IMR-90 (cell line): ENCODE measurements around the gene DBF4B. TPM values are rescaled to one million over a fixed set of nuclear protein-coding genes. Genes with fewer than 3 reads are reported as not detected.

Experiments used
- ATAC-seq: fragments of 200-7000 bp; cut with Tn5 transposase; 2 replicates; pipeline ENCODE4 v1.9.1; 2020; ENCODE audit warnings: low read depth, mild to moderate bottlenecking, moderate library complexity
- BruUV-seq: library from RNA; stranded (reverse); fragments of 400-500 nt; replicated peaks from 2 replicates; lab custom pipeline; 2021; lab: Mats Ljungman, UMichigan
- CTCF ChIA-PET: fragments of 300-600 bp; formaldehyde crosslinking; extraction: SDS; loops from one replicate; lab custom pipeline; 2021; ENCODE audit warnings: antibody characterized with exemption; lab: Yijun Ruan, JAX
- POLR2A ChIA-PET: fragments of 300-600 bp; sonication (Branson Sonifier 250); formaldehyde crosslinking; loops from one replicate; lab custom pipeline; 2022; ENCODE audit warnings: antibody characterized with exemption; ENCODE audit not compliant: unreplicated experiment; lab: Charles Lee
- DNase-seq: peaks from one replicate; pipeline ENCODE4 v3.0.0; 2013
- H2AFZ ChIP-seq: replicated peaks from 2 replicates; pipeline ENCODE3; 2013; ENCODE audit warnings: low read length, mild to moderate bottlenecking; ENCODE audit not compliant: poor library complexity
- H2AK5ac ChIP-seq: 2 replicates; pipeline ENCODE4 v1.6.1; 2013; ENCODE audit warnings: low read depth, low read length, inconsistent platforms
- H2AK9ac ChIP-seq: replicated peaks from 2 replicates; pipeline ENCODE3; 2013; ENCODE audit warnings: mild to moderate bottlenecking, low read depth, low read length, moderate library complexity; ENCODE audit not compliant: poor library complexity
- H2BK120ac ChIP-seq: 2 replicates; pipeline ENCODE4 v1.6.1; 2013; ENCODE audit warnings: low read depth, low read length, inconsistent platforms
- H2BK15ac ChIP-seq: 3 replicates; pipeline ENCODE4 v1.6.1; 2013; ENCODE audit warnings: low read depth, low read length, inconsistent platforms
- H2BK20ac ChIP-seq: 2 replicates; pipeline ENCODE4 v1.6.1; 2013; ENCODE audit warnings: low read depth, mild to moderate bottlenecking, inconsistent platforms, low read length, moderate library complexity
- H2BK5ac ChIP-seq: 2 replicates; pipeline ENCODE4 v1.6.1; 2013; ENCODE audit warnings: mild to moderate bottlenecking, low read depth, low read length, inconsistent platforms; ENCODE audit not compliant: poor library complexity, severe bottlenecking
- H3K14ac ChIP-seq: replicated peaks from 2 replicates; pipeline ENCODE4 v1.6.1; 2013; ENCODE audit warnings: low read depth, low read length, inconsistent platforms
- H3K18ac ChIP-seq: 2 replicates; pipeline ENCODE4 v1.6.1; 2013; ENCODE audit warnings: low read depth, low read length, control low read depth
- H3K23ac ChIP-seq: 2 replicates; pipeline ENCODE4 v1.6.1; 2013; ENCODE audit warnings: low read depth, low read length, inconsistent platforms
- H3K27ac ChIP-seq: 2 replicates; pipeline ENCODE4 v1.5.1; 2013; ENCODE audit warnings: mild to moderate bottlenecking, control low read depth, low read length; ENCODE audit not compliant: insufficient read depth
- H3K27me3 ChIP-seq: 2 replicates; pipeline ENCODE4 v1.6.1; 2013; ENCODE audit warnings: low read length; ENCODE audit not compliant: control insufficient read depth, insufficient read depth
- H3K36me3 ChIP-seq: 2 replicates; pipeline ENCODE4 v1.6.1; 2013; ENCODE audit warnings: low read length, mixed read lengths; ENCODE audit not compliant: control insufficient read depth, insufficient read depth
- H3K4ac ChIP-seq: 2 replicates; pipeline ENCODE4 v1.6.1; 2013; ENCODE audit warnings: low read depth, low read length, inconsistent platforms
- H3K4me1 ChIP-seq: 2 replicates; pipeline ENCODE4 v1.6.1; 2013; ENCODE audit warnings: low read length, mixed read lengths; ENCODE audit not compliant: control insufficient read depth, insufficient read depth
- H3K4me2 ChIP-seq: 2 replicates; pipeline ENCODE4 v1.6.1; 2013; ENCODE audit warnings: low read depth, mild to moderate bottlenecking, control low read depth, low read length, moderate library complexity
- H3K4me3 ChIP-seq: 2 replicates; pipeline ENCODE4 v1.5.1; 2013; ENCODE audit warnings: low read depth, mild to moderate bottlenecking, control low read depth, low read length, moderate library complexity; ENCODE audit not compliant: insufficient read depth
- H3K56ac ChIP-seq: 2 replicates; pipeline ENCODE4 v1.6.1; 2013; ENCODE audit warnings: low read length, inconsistent platforms; ENCODE audit not compliant: insufficient read depth; ENCODE audit errors: extremely low read depth
- H3K79me1 ChIP-seq, 2 experiments: 2 replicates each; pipeline ENCODE4 v1.6.1; 2013; ENCODE audit warnings: low read length in 2 of 2, inconsistent platforms in 1 of 2, low read depth in 1 of 2
- H3K9ac ChIP-seq: 2 replicates; pipeline ENCODE4 v1.6.1; 2013; ENCODE audit warnings: low read depth, low read length, control low read depth
- H3K9me1 ChIP-seq: 2 replicates; pipeline ENCODE4 v1.6.1; 2013; ENCODE audit warnings: low read length, inconsistent platforms; ENCODE audit not compliant: insufficient read depth
- H3K9me3 ChIP-seq: 2 replicates; pipeline ENCODE4 v1.6.1; 2013; ENCODE audit warnings: low read length; ENCODE audit not compliant: control insufficient read depth, insufficient read depth
- H4K20me1 ChIP-seq: 2 replicates; pipeline ENCODE4 v1.6.1; 2013; ENCODE audit warnings: low read length, inconsistent platforms; ENCODE audit not compliant: insufficient read depth
- H4K5ac ChIP-seq: 2 replicates; pipeline ENCODE4 v1.6.1; 2013; ENCODE audit warnings: mild to moderate bottlenecking, low read depth, low read length, control low read depth
- H4K8ac ChIP-seq, 2 experiments: 2 replicates each; pipeline ENCODE4 v1.6.1; 2013; ENCODE audit warnings: low read depth in 2 of 2, low read length in 2 of 2, control low read depth in 1 of 2, inconsistent platforms in 1 of 2
- H4K91ac ChIP-seq: 2 replicates; pipeline ENCODE4 v1.6.1; 2013; ENCODE audit warnings: low read depth, low read length, inconsistent platforms; ENCODE audit not compliant: insufficient read depth
- CEBPB ChIP-seq: IDR thresholded peaks from 2 replicates; pipeline ENCODE4 v1.6.1; 2012; ENCODE audit warnings: low read depth, low read length, improper control_type of control experiment
- CHD1 ChIP-seq: IDR thresholded peaks from 2 replicates; pipeline ENCODE4 v1.6.1; 2012; ENCODE audit warnings: low read depth, low read length, improper control_type of control experiment
- FOS ChIP-seq: fragments of 150-350 bp; IDR thresholded peaks from 2 replicates; pipeline ENCODE4 v1.6.1; 2016; ENCODE audit warnings: low read depth, low read length
- MAFK ChIP-seq: IDR thresholded peaks from 2 replicates; pipeline ENCODE4 v1.6.1; 2012; ENCODE audit warnings: low read depth, low read length, improper control_type of control experiment
- MXI1 ChIP-seq: IDR thresholded peaks from 2 replicates; pipeline ENCODE4 v1.6.1; 2012; ENCODE audit warnings: low read depth, mild to moderate bottlenecking, low read length, moderate library complexity, borderline replicate concordance
- NFE2L2 ChIP-seq: fragments of 150-350 bp; IDR thresholded peaks from 2 replicates; pipeline ENCODE4 v1.6.1; 2016; ENCODE audit warnings: low read depth, mild to moderate bottlenecking, low read length
- RAD21 ChIP-seq: IDR thresholded peaks from 2 replicates; pipeline ENCODE4 v1.6.1; 2012; ENCODE audit warnings: low read length, improper control_type of control experiment
- RCOR1 ChIP-seq: IDR thresholded peaks from 2 replicates; pipeline ENCODE4 v1.6.1; 2012; ENCODE audit warnings: mild to moderate bottlenecking, low read length, improper control_type of control experiment; ENCODE audit not compliant: insufficient replicate concordance
- RFX5 ChIP-seq: IDR thresholded peaks from 2 replicates; pipeline ENCODE4 v1.8.0; 2012; ENCODE audit warnings: low read depth, mild to moderate bottlenecking, low read length, moderate library complexity
- WGBS, 2 experiments: methylation state at CpG; one replicate each; pipeline versions ENCODE4 v1.1.5 to v1.1.7; 2013; ENCODE audit warnings: missing lambda C conversion rate in 2 of 2; ENCODE audit not compliant: insufficient read length in 1 of 2; ENCODE audit errors: extremely low coverage in 2 of 2; 5-methylcytosine and 5-hydroxymethylcytosine counted together
- dilution Hi-C: fragments of 300-500 bp; cut with HindIII; formaldehyde crosslinking; loops from one replicate; pipeline ENCODE4 v1.14.3; 2018; ENCODE audit warnings: low sequenced_read_pairs; ENCODE audit not compliant: unreplicated experiment
- in situ Hi-C: fragments of 300-500 bp; cut with MboI; formaldehyde crosslinking; loops from 3 replicates; pipeline ENCODE4 v1.14.3; 2019; ENCODE audit warnings: low sequenced_read_pairs, inconsistent platforms, mixed read lengths
- intact Hi-C: fragments of 100-400 bp; cut with micrococcal nuclease; formaldehyde crosslinking; loops from 2 replicates; pipeline ENCODE4 v1.10.0; 2022
- polyA plus RNA-seq, 3 experiments: library from polyadenylated mRNA; depleted of rRNA; stranded (reverse); fragments of >200 nt; gene quantifications; 2 replicates each; pipeline ENCODE4 v1.2.3, GENCODE V29; 2012; ENCODE audit warnings: low replicate concordance in 1 of 3
- total RNA-seq: library from RNA; depleted of rRNA; stranded (reverse); fragments of >200 nt; gene quantifications from 2 replicates; pipeline ENCODE4 v1.2.3, GENCODE V29; 2012
- TF ChIP-seq, protein P1 (sequence below): fragments of 150-350 bp; IDR thresholded peaks from 2 replicates; pipeline ENCODE4 v1.6.1; 2017; ENCODE audit warnings: mild to moderate bottlenecking, antibody characterized with exemption, low read length, low read depth
- TF ChIP-seq, protein P2 (sequence below): fragments of 150-350 bp; IDR thresholded peaks from 2 replicates; pipeline ENCODE4 v1.6.1; 2016; ENCODE audit warnings: low read depth, mild to moderate bottlenecking, low read length, moderate library complexity, borderline replicate concordance

Gene DBF4B
- total and polyA plus RNA-seq, 2 of the 4 experiments (the other 2 are of a cell fraction): 3.6 to 10.2 TPM

DNA sequence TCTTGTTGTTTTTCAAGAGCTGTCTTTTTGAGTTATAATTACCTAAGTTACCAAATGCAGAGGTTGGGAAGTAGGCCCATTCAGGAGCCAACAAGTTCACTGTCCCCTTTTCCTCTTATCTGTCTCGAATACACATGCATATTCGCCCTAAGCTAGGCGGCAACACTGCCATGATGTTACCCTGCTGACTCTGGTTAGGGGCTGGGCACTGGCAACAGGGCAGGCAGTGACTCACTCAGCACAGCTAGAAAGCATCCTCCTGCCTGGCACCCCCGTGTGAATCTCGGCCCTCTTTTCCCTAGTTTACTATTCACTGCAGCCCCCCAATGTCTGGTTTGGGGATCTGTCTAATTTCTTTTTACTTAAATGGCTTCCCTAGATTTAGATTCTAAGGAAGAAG lies 13.8 kb downstream of the DBF4B start:
- Histone ChIP-seq H3K9ac (no peak overlapping the region), H2AK5ac (no peak overlapping the region), H3K4me3 (no peak overlapping the region), H2AK9ac (no peak overlapping the region), H2BK120ac (no peak overlapping the region), H3K9me3 (no peaks in the 10 kb centered on the region), H2BK20ac (no peak overlapping the region), H3K18ac (no peak overlapping the region), H3K23ac (no peak overlapping the region), H4K91ac (no peak overlapping the region), H3K27ac (no peak overlapping the region), H3K27me3 (no peaks in the 10 kb centered on the region), H3K79me1 (peaks cover 6 to 9% of the 10 kb centered on the region in 2 experiments; a peak in 3 of 4 replicates), H3K36me3 (no peaks in the 10 kb centered on the region; the same call in 1 of the 2 replicates), H2BK5ac (no peak overlapping the region), H3K9me1 (no peaks in the 10 kb centered on the region), H2AFZ (no peak overlapping the region), H4K20me1 (no peaks in the 10 kb centered on the region), H3K4ac (no peak overlapping the region), H3K56ac (no peak overlapping the region), H3K4me2 (no peak overlapping the region), H3K4me1 (no peaks in the 10 kb centered on the region), H4K5ac (no peak overlapping the region), H2BK15ac (no peak overlapping the region), H3K14ac (no peak overlapping the region), H4K8ac (no peak overlapping the region)
- ChIA-PET POLR2A (no interaction called here), CTCF (interaction anchor here (0.5 to 0.8 kb wide), 2 partner anchors 26 to 397 kb away, joined by 3 to 6 read pairs; no protein-coding TSS in a partner anchor)
- WGBS, 2 experiments: 67% methylated on average over 3 of the region's 5 CpGs; no CpG with 5 or more reads in 1 of the 2 experiments
- ATAC-seq (no peak), DNase-seq (no peak)
- intact Hi-C loops: no loop called here
- no TSS peak for BruUV-seq
- in situ Hi-C loops: no loop called here
- TF ChIP-seq RCOR1 (no peak), NFE2L2 (no peak), MXI1 (no peak), RAD21 (no peak), RFX5 (no peak), MAFK (no peak), FOS (no peak), CHD1 (no peak), CEBPB (no peak)
- TF ChIP-seq, protein P1, sequence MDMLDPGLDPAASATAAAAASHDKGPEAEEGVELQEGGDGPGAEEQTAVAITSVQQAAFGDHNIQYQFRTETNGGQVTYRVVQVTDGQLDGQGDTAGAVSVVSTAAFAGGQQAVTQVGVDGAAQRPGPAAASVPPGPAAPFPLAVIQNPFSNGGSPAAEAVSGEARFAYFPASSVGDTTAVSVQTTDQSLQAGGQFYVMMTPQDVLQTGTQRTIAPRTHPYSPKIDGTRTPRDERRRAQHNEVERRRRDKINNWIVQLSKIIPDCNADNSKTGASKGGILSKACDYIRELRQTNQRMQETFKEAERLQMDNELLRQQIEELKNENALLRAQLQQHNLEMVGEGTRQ: no peak
- TF ChIP-seq, protein P2, sequence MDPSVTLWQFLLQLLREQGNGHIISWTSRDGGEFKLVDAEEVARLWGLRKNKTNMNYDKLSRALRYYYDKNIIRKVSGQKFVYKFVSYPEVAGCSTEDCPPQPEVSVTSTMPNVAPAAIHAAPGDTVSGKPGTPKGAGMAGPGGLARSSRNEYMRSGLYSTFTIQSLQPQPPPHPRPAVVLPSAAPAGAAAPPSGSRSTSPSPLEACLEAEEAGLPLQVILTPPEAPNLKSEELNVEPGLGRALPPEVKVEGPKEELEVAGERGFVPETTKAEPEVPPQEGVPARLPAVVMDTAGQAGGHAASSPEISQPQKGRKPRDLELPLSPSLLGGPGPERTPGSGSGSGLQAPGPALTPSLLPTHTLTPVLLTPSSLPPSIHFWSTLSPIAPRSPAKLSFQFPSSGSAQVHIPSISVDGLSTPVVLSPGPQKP: no peak
- dilution Hi-C loops: no loop called here
